CD14-positive monocyte (primary cell): Measurements from ENCODE around the gene THSD4. TPM values are rescaled to one million over a fixed set of nuclear protein-coding genes. Genes with fewer than 3 reads are reported as not detected.

Source experiments
- DNase-seq, 3 donors: peaks; one replicate each; pipeline ENCODE4 v3.0.0-alpha.2; 2011 to 2022
- H2AFZ ChIP-seq: 2 replicates; pipeline ENCODE4 v1.6.0; 2012; ENCODE audit warnings: mild to moderate bottlenecking, low read depth, low read length, inconsistent platforms; ENCODE audit not compliant: insufficient read depth, poor library complexity, severe bottlenecking
- H3K27ac ChIP-seq, 2 donors: 1 replicate in 1 of 2; 2 replicates in 1 of 2; pipeline ENCODE4 v1.5.1; 2012 to 2013; ENCODE audit warnings: low read length in 2 of 2, control low read depth in 1 of 2, inconsistent platforms in 1 of 2, low read depth in 1 of 2, mild to moderate bottlenecking in 1 of 2
- H3K27me3 ChIP-seq, 2 donors: one replicate each; pipeline versions ENCODE4 v1.6.0 to v1.6.1; 2011 to 2013; ENCODE audit warnings: low read length in 2 of 2; ENCODE audit not compliant: control insufficient read depth in 2 of 2, insufficient read depth in 2 of 2
- H3K36me3 ChIP-seq, 2 donors: replicated peaks in 1 of 2; 1 replicate in 1 of 2; 2 replicates in 1 of 2; pipeline versions ENCODE4 v1.5.1 to v1.6.1; 2012 to 2013; ENCODE audit warnings: low read length in 2 of 2, control low read depth in 1 of 2, inconsistent platforms in 1 of 2, mild to moderate bottlenecking in 1 of 2; ENCODE audit not compliant: insufficient read depth in 2 of 2, control insufficient read depth in 1 of 2
- H3K4me1 ChIP-seq, 2 donors: 1 replicate in 1 of 2; 2 replicates in 1 of 2; pipeline versions ENCODE4 v1.5.1 to v1.6.1; 2012 to 2013; ENCODE audit warnings: low read length in 2 of 2, control low read depth in 1 of 2, inconsistent platforms in 1 of 2, mild to moderate bottlenecking in 1 of 2, moderate library complexity in 1 of 2; ENCODE audit not compliant: insufficient read depth in 2 of 2, control insufficient read depth in 1 of 2
- H3K4me2 ChIP-seq: replicated peaks from 2 replicates; pipeline ENCODE3; 2012; ENCODE audit warnings: low read length, moderate library complexity, mild to moderate bottlenecking; ENCODE audit not compliant: poor library complexity, severe bottlenecking; ENCODE audit errors: extremely low read depth
- H3K4me3 ChIP-seq, 3 experiments: fragments of 200-600 bp in 1 of 3; sonication (generic) in 1 of 3; replicated peaks in 1 of 3; 1 replicate in 2 of 3; 2 replicates in 1 of 3; pipeline ENCODE4 v1.5.1; 2011 to 2013; ENCODE audit warnings: low read length in 3 of 3, mild to moderate bottlenecking in 3 of 3, control low read depth in 2 of 3, low read depth in 2 of 3, inconsistent platforms in 1 of 3, moderate library complexity in 1 of 3
- H3K79me2 ChIP-seq: 2 replicates; pipeline ENCODE4 v1.6.0; 2012; ENCODE audit warnings: mild to moderate bottlenecking, control low read depth, inconsistent platforms, low read length, moderate library complexity; ENCODE audit not compliant: insufficient read depth
- H3K9ac ChIP-seq: 2 replicates; pipeline ENCODE4 v1.6.0; 2017; ENCODE audit warnings: low read length, mild to moderate bottlenecking; ENCODE audit not compliant: insufficient read depth, poor library complexity, severe bottlenecking
- H3K9me3 ChIP-seq, 2 donors: replicated peaks in 1 of 2; 1 replicate in 1 of 2; 2 replicates in 1 of 2; pipeline versions ENCODE4 v1.5.1 to v1.6.1; 2012 to 2013; ENCODE audit warnings: low read length in 2 of 2, control low read depth in 1 of 2; ENCODE audit not compliant: control insufficient read depth in 1 of 2, insufficient read depth in 1 of 2
- H4K20me1 ChIP-seq: 2 replicates; pipeline ENCODE4 v1.6.0; 2012; ENCODE audit warnings: mild to moderate bottlenecking, low read length, control low read depth, moderate library complexity; ENCODE audit not compliant: insufficient read depth
- H3K27ac Mint-ChIP-seq, 7 donors: one replicate each; pipeline ENCODE4 v1.8.0; 2020; ENCODE audit warnings: mild to moderate bottlenecking in 7 of 7, mixed read lengths in 7 of 7, moderate library complexity in 6 of 7, inconsistent platforms in 2 of 7
- H3K27me3 Mint-ChIP-seq, 3 donors: one replicate each; pipeline ENCODE4 v1.8.0; 2021 to 2022; ENCODE audit warnings: low read depth in 3 of 3, mild to moderate bottlenecking in 3 of 3, mixed read lengths in 3 of 3, moderate library complexity in 3 of 3, inconsistent platforms in 1 of 3
- H3K36me3 Mint-ChIP-seq, 2 donors: one replicate each; pipeline ENCODE4 v1.8.0; 2020; ENCODE audit warnings: mixed read lengths in 2 of 2, inconsistent platforms in 1 of 2, mild to moderate bottlenecking in 1 of 2
- H3K4me1 Mint-ChIP-seq: one replicate; pipeline ENCODE4 v1.8.0; 2020; ENCODE audit warnings: mild to moderate bottlenecking, mixed read lengths
- H3K4me3 Mint-ChIP-seq, 2 donors: one replicate each; pipeline ENCODE4 v1.8.0; 2020; ENCODE audit warnings: mild to moderate bottlenecking in 2 of 2, mixed read lengths in 2 of 2, moderate library complexity in 1 of 2
- H3K9me3 Mint-ChIP-seq, 7 donors: one replicate each; pipeline ENCODE4 v1.8.0; 2020 to 2022; ENCODE audit warnings: mixed read lengths in 7 of 7, mild to moderate bottlenecking in 6 of 7, moderate library complexity in 6 of 7, inconsistent platforms in 2 of 7
- CTCF ChIP-seq: fragments of 200-600 bp; IDR thresholded peaks from one replicate; pipeline ENCODE4 v1.8.0; 2022; ENCODE audit warnings: antibody characterized with exemption, mild to moderate bottlenecking
- WGBS: methylation state at CpG from one replicate; pipeline ENCODE4 v1.1.5; 2013; ENCODE audit warnings: missing lambda C conversion rate; ENCODE audit not compliant: insufficient coverage; 5-methylcytosine and 5-hydroxymethylcytosine counted together
- intact Hi-C, 2 donors: fragments of 100-400 bp; cut with micrococcal nuclease; formaldehyde crosslinking; loops; one replicate each; pipeline versions ENCODE4 v1.15.0 to v1.15.1; 2023
- polyA plus RNA-seq, 3 donors: library from polyadenylated mRNA; depleted of rRNA in 1 of 3; unstranded in 2 of 3; stranded (reverse) in 1 of 3; fragments of 300-500 nt in 2 of 3; fragments of >200 nt in 1 of 3; fragmentation: Illumina TruSeq in 2 of 3; gene quantifications; 1 replicate in 2 of 3; 2 replicates in 1 of 3; pipeline ENCODE4 v1.2.3, GENCODE V29; 2012 to 2021

Gene THSD4
- polyA plus RNA-seq, 3 donors, result not detected

GRCh38 chr15:71116366-71116765 lies 1.1 kb downstream of the THSD4 start:
- Histone ChIP-seq H3K9me3 (peaks cover 0 to 3% of the 10 kb centered on the region in 2 donors), H3K27me3 (peaks cover 23 to 47% of the 10 kb centered on the region in 2 donors), H3K36me3 (no peaks in the 10 kb centered on the region), H3K27ac (no peak overlapping the region), H3K9ac (no peak overlapping the region), H2AFZ (no peak overlapping the region), H3K79me2 (no peaks in the 10 kb centered on the region), H4K20me1 (no peaks in the 10 kb centered on the region), H3K4me3 (peak overlapping the region in 1 of 3 experiments; percentile 47), H3K4me1 (peaks cover 5 to 6% of the 10 kb centered on the region in 2 donors), H3K4me2 (no peak overlapping the region)
- H3K27ac Mint-ChIP-seq, result no peak overlapping the region
- H3K4me1 Mint-ChIP-seq, result peaks cover 11% of the 10 kb centered on the region
- no peak for TF ChIP-seq CTCF
- WGBS, result no CpG with 5 or more reads among the region's 13 CpGs
- peak overlapping the region; percentile 57 to 85 for H3K4me3 Mint-ChIP-seq
- intact Hi-C loops, result loop anchor here in 1 of 2 donors (5.0 kb wide), 1 partner anchor 326 kb away; no protein-coding TSS in a partner anchor
- peaks cover 0 to 5% (median 3%) of the 10 kb centered on the region in 7 donors for H3K9me3 Mint-ChIP-seq
- H3K27me3 Mint-ChIP-seq, result peaks cover 43 to 64% (median 49%) of the 10 kb centered on the region in 3 donors
- no peak for DNase-seq
- peaks cover 0 to 4% of the 10 kb centered on the region in 2 donors for H3K36me3 Mint-ChIP-seq

- intact Hi-C loops, result loop anchor here in 1 of 2 donors (5.0 kb wide), 1 partner anchor 325 kb away; no protein-coding TSS in a partner anchor
- Histone ChIP-seq H3K27ac (no peak overlapping the region), H3K9ac (no peak overlapping the region), H3K27me3 (peaks cover 23 to 47% of the 10 kb centered on the region in 2 donors), H3K9me3 (peaks cover 0 to 3% of the 10 kb centered on the region in 2 donors), H3K4me1 (peaks cover 5 to 6% of the 10 kb centered on the region in 2 donors), H2AFZ (no peak overlapping the region), H3K4me2 (no peak overlapping the region), H3K4me3 (no peak overlapping the region), H3K79me2 (no peaks in the 10 kb centered on the region), H4K20me1 (no peaks in the 10 kb centered on the region), H3K36me3 (no peaks in the 10 kb centered on the region)
- H3K9me3 Mint-ChIP-seq, result peaks cover 0 to 5% (median 3%) of the 10 kb centered on the region in 7 donors
- no peak for DNase-seq
- peaks cover 0 to 4% of the 10 kb centered on the region in 2 donors for H3K36me3 Mint-ChIP-seq
- TF ChIP-seq CTCF, result no peak
- peak overlapping the region in 1 of 2 donors; percentile 85 for H3K4me3 Mint-ChIP-seq
- 57% methylated on average over 1 of the region's 3 CpGs for WGBS
- peaks cover 11% of the 10 kb centered on the region for H3K4me1 Mint-ChIP-seq
- H3K27me3 Mint-ChIP-seq, result peaks cover 43 to 62% (median 46%) of the 10 kb centered on the region in 3 donors
- no peak overlapping the region for H3K27ac Mint-ChIP-seq
Observed at GRCh38 chr15:71116942-71117341, 1.7 kb downstream of the THSD4 start.
